ENCODE measurements around the gene MEFV.

DNA sequence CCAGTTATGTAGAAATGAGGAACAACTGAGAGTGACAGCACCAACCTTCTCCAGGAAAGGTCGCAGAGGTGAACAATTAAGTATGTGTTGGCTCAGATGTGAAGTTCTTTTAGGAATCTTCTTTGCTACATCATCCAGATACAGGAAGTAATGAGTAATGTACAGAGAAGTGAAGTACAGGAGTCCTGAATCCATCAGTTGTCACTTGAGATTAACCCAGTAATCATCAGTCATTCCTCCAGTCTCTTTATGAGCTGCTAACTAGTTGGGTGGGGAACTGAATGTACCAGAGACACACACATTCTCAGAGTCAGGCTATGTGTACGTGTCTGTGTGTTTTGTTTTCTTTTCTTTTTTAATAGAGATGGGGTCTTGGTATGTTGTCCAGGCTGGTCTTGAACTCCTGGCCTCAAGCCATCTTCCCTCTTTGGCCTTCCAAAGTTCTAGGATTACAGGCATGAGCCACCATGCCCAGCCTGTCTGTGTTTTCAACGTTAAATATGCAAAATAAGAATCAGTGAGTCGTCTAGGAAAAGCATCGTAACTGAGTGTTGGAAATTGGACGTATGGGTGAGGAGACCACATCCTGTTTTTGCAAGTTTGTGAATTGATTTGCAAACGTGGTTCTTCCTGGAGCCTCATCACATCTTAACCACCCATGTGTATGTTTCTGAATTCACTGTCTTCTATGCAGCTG, 41.4 kb downstream of the MEFV start:
- TF ChIP-seq, protein P1, sequence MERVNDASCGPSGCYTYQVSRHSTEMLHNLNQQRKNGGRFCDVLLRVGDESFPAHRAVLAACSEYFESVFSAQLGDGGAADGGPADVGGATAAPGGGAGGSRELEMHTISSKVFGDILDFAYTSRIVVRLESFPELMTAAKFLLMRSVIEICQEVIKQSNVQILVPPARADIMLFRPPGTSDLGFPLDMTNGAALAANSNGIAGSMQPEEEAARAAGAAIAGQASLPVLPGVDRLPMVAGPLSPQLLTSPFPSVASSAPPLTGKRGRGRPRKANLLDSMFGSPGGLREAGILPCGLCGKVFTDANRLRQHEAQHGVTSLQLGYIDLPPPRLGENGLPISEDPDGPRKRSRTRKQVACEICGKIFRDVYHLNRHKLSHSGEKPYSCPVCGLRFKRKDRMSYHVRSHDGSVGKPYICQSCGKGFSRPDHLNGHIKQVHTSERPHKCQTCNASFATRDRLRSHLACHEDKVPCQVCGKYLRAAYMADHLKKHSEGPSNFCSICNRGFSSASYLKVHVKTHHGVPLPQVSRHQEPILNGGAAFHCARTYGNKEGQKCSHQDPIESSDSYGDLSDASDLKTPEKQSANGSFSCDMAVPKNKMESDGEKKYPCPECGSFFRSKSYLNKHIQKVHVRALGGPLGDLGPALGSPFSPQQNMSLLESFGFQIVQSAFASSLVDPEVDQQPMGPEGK (CRISPR knock-in tag; IDR thresholded peaks at IDR 0.05; ENCODE audit: borderline replicate concordance) = no peak
- TF ChIP-seq ZFP3 (CRISPR knock-in tag; IDR thresholded peaks at IDR 0.05) (no peak), ZFP30 (CRISPR knock-in tag; IDR thresholded peaks at IDR 0.05) (no peak), ARNTL (CRISPR knock-in tag; IDR thresholded peaks at IDR 0.05; ENCODE audit: borderline replicate concordance, low read depth) (no peak), BACH2 (CRISPR knock-in tag; IDR thresholded peaks at IDR 0.05; ENCODE audit: borderline replicate concordance) (no peak), ZNF70 (CRISPR knock-in tag; IDR thresholded peaks at IDR 0.05) (no peak), ZNF8 (CRISPR knock-in tag; IDR thresholded peaks at IDR 0.05) (no peak), RARB (CRISPR knock-in tag; IDR thresholded peaks at IDR 0.05) (no peak), TOX (CRISPR knock-in tag; IDR thresholded peaks at IDR 0.05; ENCODE audit: borderline replicate concordance) (no peak)
- TF ChIP-seq, protein P2, sequence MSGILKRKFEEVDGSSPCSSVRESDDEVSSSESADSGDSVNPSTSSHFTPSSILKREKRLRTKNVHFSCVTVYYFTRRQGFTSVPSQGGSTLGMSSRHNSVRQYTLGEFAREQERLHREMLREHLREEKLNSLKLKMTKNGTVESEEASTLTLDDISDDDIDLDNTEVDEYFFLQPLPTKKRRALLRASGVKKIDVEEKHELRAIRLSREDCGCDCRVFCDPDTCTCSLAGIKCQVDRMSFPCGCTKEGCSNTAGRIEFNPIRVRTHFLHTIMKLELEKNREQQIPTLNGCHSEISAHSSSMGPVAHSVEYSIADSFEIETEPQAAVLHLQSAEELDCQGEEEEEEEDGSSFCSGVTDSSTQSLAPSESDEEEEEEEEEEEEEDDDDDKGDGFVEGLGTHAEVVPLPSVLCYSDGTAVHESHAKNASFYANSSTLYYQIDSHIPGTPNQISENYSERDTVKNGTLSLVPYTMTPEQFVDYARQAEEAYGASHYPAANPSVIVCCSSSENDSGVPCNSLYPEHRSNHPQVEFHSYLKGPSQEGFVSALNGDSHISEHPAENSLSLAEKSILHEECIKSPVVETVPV (CRISPR knock-in tag; IDR thresholded peaks at IDR 0.05) = no peak
- TF ChIP-seq, protein P3, sequence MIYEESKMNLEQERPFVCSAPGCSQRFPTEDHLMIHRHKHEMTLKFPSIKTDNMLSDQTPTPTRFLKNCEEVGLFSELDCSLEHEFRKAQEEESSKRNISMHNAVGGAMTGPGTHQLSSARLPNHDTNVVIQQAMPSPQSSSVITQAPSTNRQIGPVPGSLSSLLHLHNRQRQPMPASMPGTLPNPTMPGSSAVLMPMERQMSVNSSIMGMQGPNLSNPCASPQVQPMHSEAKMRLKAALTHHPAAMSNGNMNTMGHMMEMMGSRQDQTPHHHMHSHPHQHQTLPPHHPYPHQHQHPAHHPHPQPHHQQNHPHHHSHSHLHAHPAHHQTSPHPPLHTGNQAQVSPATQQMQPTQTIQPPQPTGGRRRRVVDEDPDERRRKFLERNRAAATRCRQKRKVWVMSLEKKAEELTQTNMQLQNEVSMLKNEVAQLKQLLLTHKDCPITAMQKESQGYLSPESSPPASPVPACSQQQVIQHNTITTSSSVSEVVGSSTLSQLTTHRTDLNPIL (CRISPR knock-in tag; IDR thresholded peaks at IDR 0.05; ENCODE audit: low read depth) = no peak

All from SK-N-SH treated with all-trans-retinoic acid at 6 μM for 48 hours (cell line).